GM21367 (cell line): ENCODE results near the gene CCL22.
"Not testable (repeated sequence)": the region's sequence is repeated elsewhere in the genome, so short reads cannot be mapped to it uniquely, and the experiment has no call there.

ENCODE experiments used
- ATAC-seq: cut with Tn5 transposase; IDR thresholded peaks from one replicate; pipeline ENCODE4 v1.9.1; 2021; ENCODE audit not compliant: unreplicated experiment

CCL22 gene

DNA sequence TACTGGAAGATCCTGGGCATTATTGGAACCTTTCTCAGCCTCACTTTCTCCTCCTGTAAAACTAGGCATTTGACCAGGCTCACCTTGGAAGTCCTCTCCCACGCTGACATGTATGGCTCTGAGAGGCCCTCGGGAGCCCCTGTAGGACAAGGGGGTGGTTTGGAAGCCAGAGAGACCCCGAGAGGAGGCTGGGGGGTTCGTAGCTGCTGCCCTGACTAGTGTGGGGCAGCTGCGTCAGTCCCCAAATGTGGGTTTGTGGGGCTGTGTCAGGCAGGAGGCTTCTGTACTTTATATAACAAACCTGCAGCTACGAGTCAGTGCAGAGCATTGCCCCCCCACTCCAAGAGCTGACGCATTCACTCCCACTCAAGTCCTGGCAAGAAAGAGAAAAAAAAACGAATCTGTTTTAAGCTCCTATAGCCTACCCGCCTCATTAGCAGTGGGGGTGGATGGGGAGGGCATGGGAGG, 15.5 kb downstream of the CCL22 start:
- no peak for ATAC-seq

DNA sequence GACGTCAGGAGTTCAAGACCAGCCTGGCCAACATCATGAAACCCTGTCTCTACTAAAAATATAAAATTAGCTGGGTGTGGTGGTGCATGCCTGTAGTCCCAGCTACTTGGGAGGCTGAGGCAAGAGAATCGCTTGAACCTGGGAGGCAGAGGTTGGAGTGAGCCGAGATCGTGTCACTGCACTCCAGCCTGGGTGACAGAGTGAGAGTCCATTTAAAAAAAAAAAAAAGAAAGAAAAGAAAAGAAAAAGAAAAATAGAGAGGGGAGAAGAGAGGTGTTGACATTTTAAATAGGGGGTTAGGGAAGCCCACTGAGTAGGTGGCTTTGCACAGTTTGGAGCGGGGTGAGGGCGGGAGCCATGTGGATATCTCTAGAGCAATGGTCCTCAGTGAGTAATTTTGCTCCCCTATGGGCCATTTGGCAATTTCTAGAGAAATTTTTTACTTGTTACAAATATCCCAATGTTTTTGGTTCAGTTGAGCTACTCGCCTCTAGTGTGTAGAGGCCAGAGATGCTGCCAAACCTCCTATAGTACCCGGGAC, 16.4 kb downstream of the CCL22 start:
- not testable (repeated sequence) for ATAC-seq

- ATAC-seq, result no peak
These were observed 17.8 kb downstream of the CCL22 start for GRCh38 chr16:57376313-57376818.

DNA sequence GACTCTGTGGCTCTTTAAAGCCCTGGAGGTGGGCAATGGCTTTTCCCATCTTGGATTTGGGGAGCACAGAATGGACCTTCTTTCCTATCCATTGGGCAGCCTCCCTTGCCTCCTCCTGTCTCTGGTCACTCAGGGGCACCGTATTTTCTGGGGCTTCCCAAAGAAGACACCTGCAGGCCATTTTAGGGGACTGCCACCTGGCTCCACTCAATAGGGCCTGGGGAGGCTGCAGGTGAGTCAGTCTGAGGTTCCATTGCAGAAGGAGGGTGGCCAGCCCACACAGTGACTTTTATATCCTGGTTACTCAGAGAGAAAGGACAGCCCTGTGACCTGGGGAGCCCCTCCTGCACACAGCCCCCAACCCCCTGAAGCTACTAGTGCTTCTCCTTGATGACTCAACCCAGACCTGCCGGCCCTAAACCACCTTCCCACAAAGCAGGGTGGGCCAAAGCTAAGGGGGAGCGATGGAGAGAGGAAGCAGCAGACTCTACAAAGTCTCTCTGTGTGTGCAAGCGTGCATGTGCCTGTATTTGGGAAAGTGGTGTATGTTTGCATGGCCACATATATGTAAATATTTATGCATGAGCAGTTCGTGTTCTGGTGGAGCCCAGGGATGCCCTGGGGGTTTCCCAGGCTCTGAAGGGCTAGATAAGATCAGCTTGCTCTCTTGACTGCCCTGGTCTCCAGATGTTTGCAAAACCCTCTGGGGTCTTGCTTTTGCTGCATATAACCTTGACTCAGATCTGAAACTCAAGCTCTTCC, 18.7 kb downstream of the CCL22 start:
- ATAC-seq, result peak; percentile 43

DNA sequence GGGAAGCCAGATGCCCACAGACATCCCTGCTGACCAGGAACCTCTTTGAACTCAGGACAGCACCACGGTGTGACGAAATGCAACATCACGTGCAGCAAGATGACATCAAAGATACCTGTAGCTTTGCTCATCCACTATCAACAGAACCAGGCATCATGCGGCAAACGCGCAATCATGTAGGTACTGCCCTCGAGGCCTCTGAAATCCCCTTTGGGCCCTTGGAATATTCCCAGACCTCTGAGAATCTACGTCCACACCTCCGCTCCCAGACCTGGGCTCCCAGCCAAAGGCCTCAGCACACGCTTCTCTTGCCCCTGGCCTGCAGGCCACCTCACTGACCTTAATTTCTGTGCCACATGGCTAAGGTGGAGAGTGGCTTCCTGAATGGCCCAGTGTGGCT, 21.0 kb downstream of the CCL22 start:
- no peak for ATAC-seq

- no peak for ATAC-seq
These were observed 22.3 kb downstream of the CCL22 start for GRCh38 chr16:57380671-57381462.

DNA sequence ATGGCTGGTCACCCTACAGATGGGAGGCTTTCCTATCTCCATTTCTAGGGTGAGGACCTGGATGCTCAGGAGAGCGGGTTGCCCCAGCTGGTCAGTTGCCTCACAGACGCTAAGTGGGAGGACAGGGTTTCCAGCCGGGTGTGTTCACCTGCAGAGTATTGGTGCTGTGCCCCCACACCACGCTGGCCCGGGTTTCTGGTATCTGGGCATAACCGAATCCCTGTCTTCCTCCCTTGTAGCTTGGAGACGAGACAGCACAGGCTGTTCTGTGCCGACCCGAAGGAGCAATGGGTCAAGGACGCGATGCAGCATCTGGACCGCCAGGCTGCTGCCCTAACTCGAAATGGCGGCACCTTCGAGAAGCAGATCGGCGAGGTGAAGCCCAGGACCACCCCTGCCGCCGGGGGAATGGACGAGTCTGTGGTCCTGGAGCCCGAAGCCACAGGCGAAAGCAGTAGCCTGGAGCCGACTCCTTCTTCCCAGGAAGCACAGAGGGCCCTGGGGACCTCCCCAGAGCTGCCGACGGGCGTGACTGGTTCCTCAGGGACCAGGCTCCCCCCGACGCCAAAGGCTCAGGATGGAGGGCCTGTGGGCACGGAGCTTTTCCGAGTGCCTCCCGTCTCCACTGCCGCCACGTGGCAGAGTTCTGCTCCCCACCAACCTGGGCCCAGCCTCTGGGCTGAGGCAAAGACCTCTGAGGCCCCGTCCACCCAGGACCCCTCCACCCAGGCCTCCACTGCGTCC, 23.4 kb downstream of the CCL22 start:
- ATAC-seq, result no peak

GRCh38 chr16:57382535-57383275, 24.1 kb downstream of the CCL22 start:
- ATAC-seq, result no peak

- no peak for ATAC-seq
These were observed 25.0 kb downstream of the CCL22 start for GRCh38 chr16:57383276-57384247.

GRCh38 chr16:57384248-57385070, 25.9 kb downstream of the CCL22 start:
- no peak for ATAC-seq

GRCh38 chr16:57385083-57385482, 26.5 kb downstream of the CCL22 start:
- ATAC-seq, result no peak

GRCh38 chr16:57386381-57386951, 27.9 kb downstream of the CCL22 start:
- no peak for ATAC-seq

DNA sequence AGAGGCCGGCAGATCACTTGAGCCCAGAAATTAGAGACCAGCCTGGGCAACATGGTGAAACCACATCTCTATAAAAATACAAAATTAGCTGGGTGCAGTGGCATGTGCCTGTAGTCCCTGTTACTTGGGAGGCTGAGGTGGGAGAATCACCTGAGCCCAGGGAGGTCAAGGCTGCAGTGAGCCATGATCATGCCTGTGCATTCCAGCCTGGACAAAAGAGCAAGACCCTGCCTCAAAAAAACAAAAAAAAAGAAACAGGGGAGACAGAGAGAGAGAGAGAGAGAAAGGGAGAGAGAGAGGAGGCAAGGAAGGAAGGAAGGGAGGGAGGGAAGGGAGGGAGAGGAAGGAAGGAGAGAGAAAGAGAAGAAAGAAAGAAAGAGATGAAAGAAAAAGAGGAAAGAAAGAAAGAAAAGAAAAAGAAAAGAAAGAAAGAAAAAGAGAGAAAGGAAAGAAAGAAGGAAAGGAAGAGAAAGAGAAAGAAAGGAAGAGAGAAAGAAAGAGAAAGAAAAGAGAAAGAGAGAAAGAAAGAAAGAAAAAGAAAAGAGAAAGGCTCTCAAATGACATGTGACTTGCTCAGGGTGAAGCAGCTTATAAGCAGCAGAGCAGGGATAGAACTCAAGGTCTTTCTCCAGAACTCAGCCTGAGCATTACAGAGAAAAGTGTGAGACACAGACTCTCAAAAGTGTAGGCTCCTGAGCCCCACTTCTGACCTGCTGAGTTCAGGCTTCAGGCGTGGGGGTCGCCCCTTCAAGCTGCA, 29.2 kb downstream of the CCL22 start:
- no peak for ATAC-seq

- no peak for ATAC-seq
These were observed 29.9 kb downstream of the CCL22 start for GRCh38 chr16:57388359-57389086.

DNA sequence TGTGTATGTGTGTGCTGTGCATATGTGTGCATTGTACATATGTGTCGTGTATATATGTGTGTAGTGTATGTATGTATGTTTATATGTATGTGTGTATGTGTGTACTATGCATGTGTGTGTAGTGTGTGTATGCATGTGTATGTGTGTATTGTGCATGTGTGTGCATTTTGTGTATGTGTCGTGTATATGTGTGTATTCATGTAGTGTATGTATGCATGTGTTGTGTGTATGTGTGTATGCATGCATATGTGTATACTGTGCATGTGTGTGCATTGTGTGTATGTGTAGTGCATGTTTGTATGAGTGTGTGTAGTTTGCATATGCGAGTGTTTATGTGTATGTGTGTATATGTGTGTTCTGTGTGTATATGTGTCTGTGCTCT, 30.5 kb downstream of the CCL22 start:
- no peak for ATAC-seq

- no peak for ATAC-seq
These were observed 32.2 kb downstream of the CCL22 start for GRCh38 chr16:57390636-57391295.
